SK-N-SH treated with all-trans-retinoic acid at 6 μM for 48 hours (cell line): ENCODE data around the gene MAST3.

Experiments used
- ARNTL ChIP-seq: fragments of 450-650 bp; formaldehyde crosslinking; IDR thresholded peaks from 2 replicates; pipeline ENCODE4 v1.5.0; 2020; ENCODE audit warnings: low read depth, mild to moderate bottlenecking, moderate library complexity, borderline replicate concordance
- BACH2 ChIP-seq: fragments of 250-450 bp; sonication (Bioruptor Pico); IDR thresholded peaks from 2 replicates; pipeline ENCODE4 v1.9.0; 2021; ENCODE audit warnings: mild to moderate bottlenecking, borderline replicate concordance
- CSDC2 ChIP-seq: fragments of 250-450 bp; sonication (Bioruptor Pico); IDR thresholded peaks from 2 replicates; pipeline ENCODE4 v1.5.0; 2020; ENCODE audit warnings: mild to moderate bottlenecking, moderate library complexity
- GLIS3 ChIP-seq: fragments of 250-450 bp; sonication (Bioruptor Pico); IDR thresholded peaks from 2 replicates; pipeline ENCODE4 v1.5.0; 2020; ENCODE audit warnings: mild to moderate bottlenecking, moderate library complexity
- OSR1 ChIP-seq: fragments of 250-450 bp; sonication (Bioruptor Pico); IDR thresholded peaks from 2 replicates; pipeline ENCODE4 v1.8.0; 2022; ENCODE audit warnings: moderate library complexity, mild to moderate bottlenecking, inconsistent platforms
- PATZ1 ChIP-seq: fragments of 250-450 bp; sonication (Bioruptor Pico); IDR thresholded peaks from 2 replicates; pipeline ENCODE4 v1.8.0; 2020; ENCODE audit warnings: mild to moderate bottlenecking, moderate library complexity, borderline replicate concordance
- SNAI2 ChIP-seq: fragments of 250-450 bp; sonication (Bioruptor Pico); IDR thresholded peaks from 2 replicates; pipeline ENCODE4 v1.5.0; 2020; ENCODE audit warnings: mild to moderate bottlenecking, moderate library complexity
- TCF4 ChIP-seq: fragments of 250-450 bp; sonication (Bioruptor Pico); IDR thresholded peaks from 2 replicates; pipeline ENCODE4 v1.8.0; 2021; ENCODE audit warnings: mild to moderate bottlenecking, moderate library complexity, borderline replicate concordance
- TSHZ2 ChIP-seq: fragments of 250-450 bp; sonication (Bioruptor Pico); IDR thresholded peaks from 2 replicates; pipeline ENCODE4 v1.5.0; 2020; ENCODE audit warnings: mild to moderate bottlenecking, moderate library complexity
- ZC3H10 ChIP-seq: fragments of 250-450 bp; sonication (Bioruptor Pico); IDR thresholded peaks from 2 replicates; pipeline ENCODE4 v1.5.1; 2021; ENCODE audit warnings: mild to moderate bottlenecking, moderate library complexity
- ZFP30 ChIP-seq: fragments of 450-650 bp; formaldehyde crosslinking; IDR thresholded peaks from 2 replicates; pipeline ENCODE4 v1.5.0; 2022; ENCODE audit warnings: mild to moderate bottlenecking, moderate library complexity
- TF ChIP-seq, protein P1 (sequence below): fragments of 250-450 bp; sonication (Bioruptor Pico); IDR thresholded peaks from 2 replicates; pipeline ENCODE4 v1.8.0; 2021; ENCODE audit warnings: low read depth, mild to moderate bottlenecking, moderate library complexity, borderline replicate concordance

DNA sequence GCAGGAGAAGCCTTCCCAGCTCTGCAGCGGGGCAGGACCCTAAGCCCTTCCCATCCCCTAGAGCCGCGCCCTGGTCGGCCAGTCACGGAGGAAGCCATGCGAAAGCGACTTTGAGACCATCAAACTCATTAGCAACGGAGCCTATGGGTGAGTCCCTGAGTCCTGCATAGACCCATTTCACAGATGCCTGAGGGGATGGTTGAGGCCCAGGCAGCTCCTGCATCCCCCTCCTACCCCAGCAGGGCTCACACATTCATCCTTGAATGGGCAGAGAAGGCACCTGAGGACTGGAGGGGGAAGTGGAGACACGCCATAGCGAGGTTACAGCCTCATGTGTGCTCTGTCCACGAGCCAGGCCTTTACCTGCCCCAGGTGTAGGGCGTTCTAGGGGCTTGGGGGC is 31.2 kb downstream of the MAST3 start:
- TF ChIP-seq PATZ1 = no peak
- no peak for TF ChIP-seq ZC3H10 (CRISPR knock-in tag)
- TF ChIP-seq TCF4 (CRISPR knock-in tag) = no peak
- no peak for TF ChIP-seq CSDC2
- no peak for TF ChIP-seq TSHZ2 (CRISPR knock-in tag)
- TF ChIP-seq, protein P1, sequence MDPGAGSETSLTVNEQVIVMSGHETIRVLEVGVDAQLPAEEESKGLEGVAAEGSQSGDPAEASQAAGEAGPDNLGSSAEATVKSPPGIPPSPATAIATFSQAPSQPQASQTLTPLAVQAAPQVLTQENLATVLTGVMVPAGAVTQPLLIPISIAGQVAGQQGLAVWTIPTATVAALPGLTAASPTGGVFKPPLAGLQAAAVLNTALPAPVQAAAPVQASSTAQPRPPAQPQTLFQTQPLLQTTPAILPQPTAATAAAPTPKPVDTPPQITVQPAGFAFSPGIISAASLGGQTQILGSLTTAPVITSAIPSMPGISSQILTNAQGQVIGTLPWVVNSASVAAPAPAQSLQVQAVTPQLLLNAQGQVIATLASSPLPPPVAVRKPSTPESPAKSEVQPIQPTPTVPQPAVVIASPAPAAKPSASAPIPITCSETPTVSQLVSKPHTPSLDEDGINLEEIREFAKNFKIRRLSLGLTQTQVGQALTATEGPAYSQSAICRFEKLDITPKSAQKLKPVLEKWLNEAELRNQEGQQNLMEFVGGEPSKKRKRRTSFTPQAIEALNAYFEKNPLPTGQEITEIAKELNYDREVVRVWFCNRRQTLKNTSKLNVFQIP = no peak
- TF ChIP-seq ZFP30 (CRISPR knock-in tag) = no peak
- TF ChIP-seq OSR1 (CRISPR knock-in tag) = no peak
- no peak for TF ChIP-seq SNAI2 (CRISPR knock-in tag)
- no peak for TF ChIP-seq ARNTL (CRISPR knock-in tag)
- TF ChIP-seq GLIS3 (CRISPR knock-in tag) = no peak
- TF ChIP-seq BACH2 (CRISPR knock-in tag) = no peak
